Measurements from ENCODE around the gene HS3ST3A1. TPM values are rescaled to one million over a fixed set of nuclear protein-coding genes. Genes with fewer than 3 reads are reported as not detected.
A peak's percentile ranks its signal among the peaks of the same experiment; 100 is the strongest.

The HS3ST3A1 gene
- total and polyA plus RNA-seq, 9 donors = 2.2 to 41.4 (median 10.7) TPM

GRCh38 chr17:13544765-13545164, 57.0 kb downstream of the HS3ST3A1 start:
- no peaks in the 10 kb centered on the region for H3K9me3 ChIP-seq
- H3K36me3 ChIP-seq = no peaks in the 10 kb centered on the region
- TF ChIP-seq CTCF (IDR thresholded peaks at IDR 0.05) = no peak
- TF ChIP-seq EP300 (IDR thresholded peaks at IDR 0.05) = no peak
- TF ChIP-seq POLR2A (IDR thresholded peaks at IDR 0.05) = no peak
- intact Hi-C loops (cut with DNase I) = no loop called here
- no peak overlapping the region for H3K4me3 ChIP-seq
- H3K27me3 ChIP-seq = no peaks in the 10 kb centered on the region
- no peak overlapping the region for H3K27ac ChIP-seq
- no peak for DNase-seq
- H3K4me1 ChIP-seq (ENCODE audit: insufficient read depth) = no peaks in the 10 kb centered on the region
- WGBS, 3 donors = 49 to 62% (median 56%) methylated on average over 9 of the region's 9 CpGs

- no peak overlapping the region for H3K27ac ChIP-seq
- TF ChIP-seq POLR2A (IDR thresholded peaks at IDR 0.05) (no peak), EP300 (IDR thresholded peaks at IDR 0.05) (no peak), CTCF (IDR thresholded peaks at IDR 0.05) (no peak)
- H3K4me3 ChIP-seq = no peak overlapping the region
- no peaks in the 10 kb centered on the region for H3K4me1 ChIP-seq (ENCODE audit: insufficient read depth)
- no peaks in the 10 kb centered on the region for H3K27me3 ChIP-seq
- no peaks in the 10 kb centered on the region for H3K9me3 ChIP-seq
- intact Hi-C loops (cut with DNase I) = no loop called here
- no peaks in the 10 kb centered on the region for H3K36me3 ChIP-seq
- WGBS, 3 donors = 18 to 23% (median 18%) methylated on average over 7 of the region's 7 CpGs
- peak; percentile 53 to 84 (median 74) for DNase-seq
These were observed 57.4 kb downstream of the HS3ST3A1 start for GRCh38 chr17:13544292-13544691.

- TF ChIP-seq CTCF (IDR thresholded peaks at IDR 0.05) = no peak
- TF ChIP-seq EP300 (IDR thresholded peaks at IDR 0.05) = no peak
- TF ChIP-seq POLR2A (IDR thresholded peaks at IDR 0.05) = no peak
- intact Hi-C loops (cut with DNase I) = no loop called here
- DNase-seq = no peak
- no peaks in the 10 kb centered on the region for H3K27me3 ChIP-seq
- no peaks in the 10 kb centered on the region for H3K4me1 ChIP-seq (ENCODE audit: insufficient read depth)
- no peaks in the 10 kb centered on the region for H3K9me3 ChIP-seq
- no peak overlapping the region for H3K4me3 ChIP-seq
- no peak overlapping the region for H3K27ac ChIP-seq
- H3K36me3 ChIP-seq = no peaks in the 10 kb centered on the region
These were observed 59.1 kb downstream of the HS3ST3A1 start for GRCh38 chr17:13542636-13543035.

GRCh38 chr17:13541032-13541480, 60.7 kb downstream of the HS3ST3A1 start:
- Histone ChIP-seq H3K27me3 (no peaks in the 10 kb centered on the region), H3K9me3 (no peaks in the 10 kb centered on the region), H3K27ac (no peak overlapping the region), H3K36me3 (no peaks in the 10 kb centered on the region), H3K4me3 (no peak overlapping the region), H3K4me1 (ENCODE audit: insufficient read depth) (no peaks in the 10 kb centered on the region)
- TF ChIP-seq POLR2A (IDR thresholded peaks at IDR 0.05) = no peak
- no peak for TF ChIP-seq CTCF (IDR thresholded peaks at IDR 0.05)
- TF ChIP-seq EP300 (IDR thresholded peaks at IDR 0.05) = no peak
- 43 to 69% (median 56%) methylated on average over 2 of the region's 2 CpGs for WGBS, 3 donors
- intact Hi-C loops (cut with DNase I) = no loop called here
- DNase-seq = peak in 1 of 5 donors; percentile 28
